Embryonic facial prominence (tissue), 1 donor: ENCODE data around the gene CATSPERB.
"Not testable (repeated sequence)": the region's sequence is repeated elsewhere in the genome, so short reads cannot be mapped to it uniquely, and the experiment has no call there.

Source experiments
- DNase-seq: peaks from one replicate; pipeline ENCODE4 v3.0.0-alpha.2; 2016; ENCODE audit errors: extremely low spot score

Gene CATSPERB

DNA sequence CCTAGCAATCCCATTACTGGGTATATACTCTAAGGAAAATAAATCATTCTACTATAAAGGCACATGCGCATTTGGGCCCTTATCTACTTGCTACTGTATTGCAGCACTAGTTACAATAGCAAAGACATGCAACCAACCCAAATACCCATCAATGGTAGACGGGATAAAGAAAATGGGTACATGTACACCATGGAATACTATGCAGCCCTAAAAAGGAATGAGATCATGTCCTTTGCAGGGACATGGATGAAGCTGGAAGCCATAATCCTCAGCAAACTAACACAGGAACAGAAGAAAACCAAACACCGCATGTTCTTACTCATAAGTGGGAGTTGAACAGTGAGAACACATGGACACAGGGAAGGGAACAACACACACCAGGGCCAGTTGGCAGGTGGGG, 54.2 kb downstream of the CATSPERB start:
- not testable (repeated sequence) for DNase-seq

DNA sequence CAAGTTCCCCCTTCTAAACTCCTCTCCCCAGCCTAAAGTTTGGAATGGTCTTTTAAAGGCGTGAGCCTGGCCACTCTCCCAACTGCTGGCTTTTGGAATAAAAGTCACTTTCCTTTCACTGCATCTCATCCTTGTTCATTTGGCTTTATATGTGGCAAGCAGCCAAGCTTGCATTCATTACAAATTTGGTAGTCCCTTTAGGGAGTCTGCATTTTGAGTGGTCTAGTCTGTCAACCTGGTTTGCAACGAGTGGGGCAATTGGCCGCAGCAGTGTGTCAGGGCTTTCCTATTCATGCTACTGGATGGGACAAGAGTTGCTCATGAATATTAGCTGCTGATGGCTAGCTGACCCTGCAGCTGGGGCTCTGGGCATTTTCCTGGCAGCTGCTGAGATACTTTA, 57.0 kb downstream of the CATSPERB start:
- DNase-seq, result no peak

DNA sequence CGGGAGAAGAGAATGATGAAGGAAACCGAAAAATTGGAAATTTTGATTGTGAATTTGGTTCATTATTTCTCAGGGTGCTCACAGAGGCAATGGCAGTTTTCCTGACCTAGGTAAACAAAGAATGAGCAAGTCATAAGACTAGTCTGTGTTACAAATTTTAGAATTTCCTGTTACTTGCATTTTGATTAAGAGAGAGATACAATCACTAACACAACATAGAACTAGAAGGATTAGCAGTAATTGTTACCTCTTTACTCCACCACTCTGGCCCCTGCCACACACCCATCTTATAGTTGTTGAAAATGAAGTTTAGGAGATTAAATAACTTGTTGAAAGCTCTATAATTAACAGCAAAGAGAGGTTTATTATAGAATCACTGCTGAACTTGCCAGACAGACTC, 62.0 kb downstream of the CATSPERB start:
- DNase-seq, result no peak

DNA sequence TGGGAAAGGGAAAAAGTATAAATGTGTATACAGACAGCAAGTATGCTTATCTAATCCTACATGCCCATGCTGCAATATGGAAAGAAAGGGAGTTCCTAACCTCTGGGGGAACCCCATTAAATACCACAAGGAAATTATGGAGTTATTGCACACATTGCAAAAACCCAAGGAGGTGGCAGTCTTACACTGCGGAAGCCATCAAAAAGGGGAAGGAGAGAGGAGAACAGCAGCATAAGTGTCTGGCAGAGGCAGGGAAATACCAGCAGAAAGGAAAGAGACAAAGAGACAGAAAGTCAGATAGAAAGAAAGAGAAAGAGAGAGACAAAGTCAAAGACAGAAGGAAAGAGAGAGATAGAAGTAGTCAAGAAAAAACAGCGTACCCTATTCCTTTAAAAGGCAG, 64.8 kb downstream of the CATSPERB start:
- DNase-seq, result not testable (repeated sequence)

DNA sequence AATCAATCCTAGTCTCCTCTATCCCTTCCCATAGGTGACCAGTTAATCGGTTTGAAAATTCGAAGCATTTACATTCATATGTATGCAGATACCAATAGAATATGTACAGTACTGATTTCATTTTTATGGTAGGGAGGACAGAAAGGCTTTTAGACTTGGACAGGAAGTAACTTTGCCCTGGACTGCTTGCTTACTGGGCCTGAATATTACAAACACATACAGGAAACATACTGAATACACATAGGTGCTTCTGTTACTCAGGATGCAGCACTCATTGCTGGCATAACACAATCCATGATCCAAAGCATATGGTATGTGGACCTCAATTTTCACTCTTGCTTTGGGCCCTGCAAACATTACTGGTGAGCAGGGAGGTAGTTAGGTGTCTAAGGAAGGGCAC, 71.1 kb downstream of the CATSPERB start:
- DNase-seq, result no peak

DNA sequence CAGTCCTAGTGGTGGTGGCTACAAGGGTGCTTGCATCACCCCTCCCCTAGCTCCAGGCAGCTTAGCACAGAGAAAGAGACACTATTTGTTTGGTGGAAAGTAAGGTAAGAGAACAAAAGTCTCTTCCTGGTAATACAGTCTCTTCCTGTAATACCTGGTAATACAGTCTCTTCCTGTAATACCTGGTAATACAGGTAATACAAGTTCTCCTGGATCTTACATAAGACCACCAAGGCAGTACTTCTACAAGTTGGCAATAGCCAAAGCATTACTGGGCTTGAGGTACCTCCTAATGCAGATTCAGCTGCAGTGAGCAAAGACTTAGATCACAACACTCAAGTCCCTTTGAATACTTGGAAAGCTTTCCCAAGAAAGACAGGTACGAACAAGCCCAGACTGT, 77.0 kb downstream of the CATSPERB start:
- no peak for DNase-seq

DNA sequence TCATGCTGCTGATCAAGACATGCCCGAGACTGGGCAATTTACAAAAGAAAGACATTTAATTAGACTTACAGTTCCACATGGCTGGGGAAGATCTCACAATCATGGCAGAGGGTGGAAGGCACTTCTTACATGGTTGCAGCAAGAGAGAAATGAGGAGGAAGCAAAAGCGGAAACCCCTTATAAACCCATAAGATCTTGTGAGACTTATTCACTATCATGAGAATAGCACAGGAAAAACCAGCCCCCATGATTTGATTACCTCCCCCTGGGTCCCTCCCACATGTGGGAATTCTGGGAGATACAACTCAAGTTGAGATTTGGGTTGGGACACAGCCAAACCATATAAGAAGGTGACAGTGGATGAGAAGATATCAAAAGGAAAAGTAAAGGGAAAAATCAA, 78.4 kb downstream of the CATSPERB start:
- DNase-seq, result no peak

DNA sequence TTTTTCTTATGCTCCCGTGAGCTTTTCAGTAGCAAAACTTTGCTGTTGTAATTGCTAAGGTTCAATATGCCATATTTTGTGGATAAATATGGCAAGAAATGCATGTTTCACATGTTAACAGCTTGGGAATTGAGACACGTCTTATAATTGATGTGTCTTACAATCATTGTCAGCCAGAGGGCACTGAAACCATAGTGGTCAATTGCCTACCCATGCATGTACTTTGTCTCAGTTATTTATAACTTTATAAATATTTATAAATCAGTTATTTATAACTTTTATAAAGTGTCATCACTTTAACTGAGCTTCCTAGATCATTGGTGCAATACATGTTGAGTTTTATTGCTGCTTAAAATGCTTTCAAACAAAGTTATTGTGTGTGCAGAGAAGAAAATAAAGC, 82.0 kb downstream of the CATSPERB start:
- DNase-seq, result no peak

DNA sequence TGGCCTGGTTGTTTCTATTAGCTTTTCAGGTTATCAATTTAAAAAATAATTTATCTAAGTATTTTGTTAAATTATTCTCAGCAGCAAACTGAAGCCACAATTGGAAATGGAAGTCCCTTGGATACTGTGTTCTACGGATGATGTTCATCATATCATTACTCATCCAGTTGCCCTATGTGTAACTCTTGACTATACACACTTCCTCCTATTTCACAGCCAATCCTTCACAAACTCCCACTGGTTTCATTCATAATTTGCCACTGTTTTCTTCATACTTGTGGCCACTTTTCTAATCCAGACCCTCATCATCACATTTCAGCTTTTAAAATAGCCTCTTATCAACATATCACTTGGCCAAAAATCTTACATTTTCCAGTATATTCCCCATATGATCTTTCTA, 84.0 kb downstream of the CATSPERB start:
- no peak for DNase-seq

DNA sequence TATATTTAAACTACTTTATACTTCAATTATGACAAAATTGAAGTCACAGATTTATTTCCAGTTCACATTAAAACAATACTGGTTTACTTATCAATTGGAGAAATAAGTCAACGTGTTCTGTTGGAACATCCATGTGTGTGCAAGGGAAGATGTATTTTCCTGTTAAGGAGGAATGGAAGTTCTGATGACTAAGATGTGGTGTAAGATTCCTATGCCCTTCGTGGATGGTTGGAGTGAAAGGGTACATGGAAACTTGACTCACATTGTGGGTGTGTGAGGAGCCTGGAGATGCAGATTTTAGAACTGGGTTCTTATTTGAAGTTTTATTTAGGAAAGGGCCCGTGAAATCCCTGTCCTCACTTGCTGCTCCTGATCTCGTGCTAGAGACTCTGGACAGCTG, 95.3 kb downstream of the CATSPERB start:
- DNase-seq, result no peak

DNA sequence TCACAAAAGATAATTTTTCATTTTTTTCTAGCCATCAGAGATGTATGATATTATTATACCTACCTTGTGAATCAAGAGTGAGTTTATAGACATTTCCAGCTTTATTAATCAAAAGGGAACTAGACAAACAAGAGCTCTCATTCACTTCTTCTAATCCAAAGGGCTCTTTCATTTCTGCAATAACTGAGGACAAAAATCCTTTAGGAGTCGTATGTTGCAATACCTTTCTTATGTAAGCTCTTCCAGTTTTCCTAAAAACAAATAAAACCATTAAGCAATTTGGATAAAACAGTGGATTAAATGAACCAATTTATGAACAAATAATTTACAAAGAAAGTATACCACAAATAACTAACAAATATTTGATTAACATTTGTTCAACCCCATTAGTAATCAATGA, 107.1 kb downstream of the CATSPERB start:
- no peak for DNase-seq

DNA sequence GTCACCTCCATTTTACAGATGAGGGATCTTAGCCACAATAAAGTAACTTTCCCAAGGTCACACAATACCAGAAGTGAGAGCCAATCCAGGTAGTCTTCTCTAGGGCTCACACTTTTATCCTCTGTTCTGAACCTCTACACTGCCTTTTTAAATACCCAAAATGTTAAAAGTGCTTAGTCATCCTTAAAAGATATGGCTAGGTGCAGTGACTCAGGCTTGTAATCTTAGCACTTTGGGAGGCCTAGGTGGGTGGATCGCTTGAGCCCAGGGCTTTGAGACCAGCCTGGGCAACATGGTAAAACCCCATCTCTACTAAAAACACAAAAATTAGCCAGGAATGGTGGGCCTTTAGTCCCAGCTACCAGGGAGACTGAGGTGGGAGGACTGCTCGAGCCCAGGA, 117.7 kb downstream of the CATSPERB start:
- DNase-seq, result no peak

DNA sequence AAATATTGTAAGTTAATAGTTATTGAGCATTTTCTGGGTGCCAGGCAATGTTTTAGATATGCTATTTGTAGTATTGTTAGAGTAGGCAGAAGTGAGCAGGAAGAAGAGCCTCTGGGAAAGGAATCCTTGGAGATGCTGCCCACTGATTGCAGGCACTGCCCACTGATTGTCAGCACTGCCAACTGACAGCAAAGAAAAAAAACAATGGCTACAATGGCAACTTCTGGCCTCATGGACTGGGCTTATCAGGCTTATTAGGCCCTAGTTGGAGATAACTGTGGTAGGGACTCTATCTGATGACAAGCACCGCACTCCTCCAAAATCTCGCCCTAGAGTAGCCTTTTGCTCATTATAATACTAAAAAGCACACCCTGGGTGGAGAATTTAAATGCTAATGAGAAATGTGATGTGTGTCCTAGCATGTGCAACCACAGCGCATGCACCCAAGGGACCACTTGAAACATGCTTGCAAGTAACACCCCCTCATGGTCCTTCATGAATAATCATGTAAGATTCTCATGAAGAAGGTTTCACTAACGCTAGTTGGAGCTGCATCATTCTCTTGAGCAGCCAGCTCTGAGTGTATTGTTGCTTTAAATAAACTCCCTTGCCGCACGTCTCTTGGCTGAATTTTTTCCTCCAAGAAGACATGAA, 118.3 kb downstream of the CATSPERB start:
- DNase-seq, result no peak

DNA sequence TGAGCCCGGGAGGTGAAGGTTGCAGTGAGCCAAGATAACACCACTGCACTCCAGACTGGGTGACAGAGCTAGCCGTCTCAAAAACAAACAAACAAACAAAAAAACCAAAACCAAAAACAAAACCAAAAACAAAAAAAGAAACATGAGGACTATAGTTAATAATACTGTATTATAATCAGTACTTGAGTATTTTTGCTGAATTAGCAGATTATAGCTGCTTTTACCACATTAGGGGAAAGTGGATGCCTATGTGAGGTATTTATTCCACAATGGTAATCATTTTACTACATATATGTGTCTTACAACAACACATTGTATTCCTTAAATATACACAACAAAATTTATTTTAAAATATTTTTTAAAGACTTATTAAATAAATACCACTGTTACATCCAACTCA, 120.4 kb downstream of the CATSPERB start:
- no peak for DNase-seq

DNA sequence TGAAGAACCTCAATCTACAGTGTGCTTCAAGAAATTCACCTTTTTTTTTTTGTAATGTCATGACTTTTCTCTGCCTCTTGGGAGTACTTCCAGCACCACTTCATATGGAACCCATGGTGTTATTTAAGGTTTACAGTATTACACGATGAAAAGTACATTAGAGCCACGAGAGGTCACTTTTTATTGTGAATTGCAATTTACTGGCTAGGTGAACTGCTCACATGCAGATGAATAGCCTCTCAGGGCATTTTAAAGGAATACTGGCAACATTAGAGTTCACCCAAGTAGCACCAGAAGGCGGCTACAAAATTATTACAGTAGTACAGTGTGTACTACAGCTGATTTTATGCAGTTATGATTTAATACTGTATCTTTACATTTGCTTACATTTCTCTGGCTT, 122.7 kb downstream of the CATSPERB start:
- DNase-seq, result no peak

DNA sequence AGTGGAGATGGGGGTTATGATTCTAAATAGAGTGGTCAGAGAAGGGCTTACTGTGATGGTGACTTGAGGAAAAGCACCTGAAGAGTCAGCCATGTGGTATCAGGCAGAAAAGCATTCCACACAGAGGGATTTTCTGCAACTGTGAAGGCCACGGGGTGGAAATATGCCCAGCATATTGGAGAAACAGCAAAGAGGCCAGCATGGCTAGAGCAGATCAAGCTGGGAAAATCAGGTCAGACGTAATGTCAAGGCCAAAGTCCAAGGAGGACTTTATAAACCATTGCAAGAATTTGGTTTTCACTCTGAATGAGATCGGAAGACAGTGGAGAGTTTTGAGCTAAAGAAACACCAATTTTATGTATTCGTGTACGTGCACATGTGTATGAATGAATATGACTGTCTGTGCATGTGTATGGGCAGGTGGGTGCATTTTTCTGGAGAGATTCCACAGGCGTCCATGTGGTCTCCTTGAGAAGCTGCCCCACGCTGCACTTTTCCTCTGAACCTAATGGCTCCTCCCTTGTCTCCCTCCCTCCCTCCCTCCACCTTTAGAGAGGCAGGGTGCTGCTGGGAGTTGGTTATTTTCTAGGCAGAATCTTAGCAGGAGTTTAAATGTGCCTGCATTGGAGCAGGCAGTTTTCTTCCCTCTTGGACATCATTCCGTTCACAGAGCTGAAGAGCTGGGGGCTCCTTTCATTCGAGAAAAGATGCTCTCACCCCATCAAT, 124.4 kb downstream of the CATSPERB start:
- DNase-seq, result no peak

DNA sequence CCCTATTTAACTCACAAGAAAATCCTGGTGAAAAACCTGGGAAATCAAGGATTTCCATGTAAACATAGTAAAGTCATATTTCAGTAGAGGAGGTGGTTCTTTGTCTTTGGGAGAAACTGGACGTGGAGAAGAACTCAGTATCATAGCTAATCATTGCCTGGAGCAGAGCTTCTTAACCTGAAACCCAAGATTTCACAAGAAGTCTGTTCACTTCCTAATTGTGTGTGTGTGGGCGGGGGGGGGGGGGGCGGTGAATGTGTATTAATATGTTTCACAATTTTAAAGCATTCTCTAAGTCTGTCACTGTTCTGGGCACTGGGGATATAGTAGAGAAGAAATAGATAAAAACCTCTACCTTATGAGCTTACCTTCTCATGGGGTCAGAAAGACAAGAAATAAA, 125.0 kb downstream of the CATSPERB start:
- DNase-seq, result no peak

DNA sequence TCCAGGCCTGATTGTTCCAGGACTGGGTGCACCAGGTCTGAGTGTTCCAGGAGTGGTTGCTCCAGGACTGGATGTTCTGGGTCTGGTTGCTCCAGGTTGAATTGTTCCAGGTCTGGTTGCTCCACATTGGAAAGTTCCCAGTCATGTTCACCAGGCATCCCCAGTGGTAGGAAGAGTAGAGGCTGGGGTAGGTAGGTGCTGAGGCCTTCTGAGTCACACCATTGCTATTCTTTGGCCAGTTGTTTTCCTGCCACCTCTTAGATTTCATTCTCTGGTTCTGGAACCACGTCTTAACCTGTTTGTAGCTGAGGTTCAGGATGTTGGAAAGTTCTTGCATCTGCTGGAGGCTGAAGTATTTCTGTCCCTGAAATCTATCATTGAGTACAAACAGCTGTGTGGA, 127.3 kb downstream of the CATSPERB start:
- DNase-seq, result not testable (repeated sequence)

DNA sequence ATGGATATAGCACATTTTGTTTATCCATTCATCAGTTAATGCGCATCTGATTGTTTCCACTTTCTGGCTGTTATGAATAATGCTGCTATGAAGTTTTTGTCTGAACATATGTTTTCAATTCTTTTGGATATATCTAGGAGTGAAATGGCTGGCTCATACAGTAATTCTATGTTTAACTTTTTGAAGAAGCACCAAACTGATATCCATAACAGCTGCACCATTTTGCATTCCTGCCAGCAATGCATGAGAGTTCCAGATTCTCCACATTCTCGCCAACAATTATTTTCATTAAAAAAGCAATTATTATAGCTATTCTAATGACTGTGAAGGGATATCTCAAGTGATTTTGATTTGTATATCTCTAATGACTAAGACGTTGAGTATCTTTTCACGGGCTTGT, 131.9 kb downstream of the CATSPERB start:
- DNase-seq, result no peak

DNA sequence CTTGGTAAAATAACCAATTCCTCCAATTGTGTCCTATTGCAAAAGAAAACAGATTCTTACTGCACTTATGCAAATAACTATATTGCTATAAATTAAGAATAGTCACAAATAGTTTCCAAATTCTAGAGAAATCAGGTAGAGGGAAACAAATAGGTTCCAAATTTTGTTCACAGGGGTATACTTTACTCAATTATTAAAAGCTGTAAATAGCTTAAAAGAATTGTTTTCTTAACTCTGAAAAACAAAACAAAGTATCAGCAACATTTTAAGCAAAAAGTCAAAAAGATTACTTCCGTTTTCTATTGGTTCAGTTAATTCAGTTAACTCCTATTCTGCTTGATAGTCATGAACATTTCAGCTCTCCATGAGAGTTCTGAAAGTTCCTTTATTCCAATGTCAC, 136.2 kb downstream of the CATSPERB start:
- DNase-seq, result no peak

DNA sequence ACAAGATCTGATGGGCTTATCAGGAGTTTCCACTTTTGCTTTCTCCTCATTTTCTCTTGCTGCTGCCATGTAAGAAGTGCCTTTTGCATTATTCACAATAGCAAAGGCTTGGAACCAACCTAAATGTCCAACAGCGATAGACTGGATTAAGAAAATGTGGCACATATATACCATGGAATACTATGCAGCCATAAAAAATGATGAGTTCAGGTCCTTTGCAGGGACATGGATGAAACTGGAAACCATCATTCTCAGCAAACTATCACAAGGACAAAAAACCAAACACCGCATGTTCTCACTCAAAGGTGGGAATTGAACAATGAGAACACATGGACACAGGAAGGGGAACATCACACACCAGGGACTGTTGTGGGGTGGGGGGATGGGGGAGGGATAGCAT, 137.9 kb downstream of the CATSPERB start:
- DNase-seq, result not testable (repeated sequence)

DNA sequence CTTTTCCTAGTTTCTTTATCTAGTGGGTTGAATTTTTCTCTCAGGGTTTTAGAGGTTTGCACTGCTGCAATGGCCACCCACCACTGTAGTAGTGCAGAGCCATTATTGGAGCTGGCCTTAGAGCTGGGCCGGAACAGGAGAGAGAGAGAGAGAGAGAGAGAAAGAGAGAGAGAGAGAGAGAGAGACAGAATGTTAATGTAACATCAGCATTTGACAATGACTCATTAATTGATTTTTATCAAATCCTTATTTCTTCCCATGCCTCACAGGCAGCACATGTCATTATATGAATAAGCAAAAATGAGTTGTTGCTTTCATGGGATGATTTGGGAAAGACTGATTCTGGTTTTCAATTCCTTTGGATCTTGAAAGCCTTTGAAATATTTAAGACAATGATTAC, 145.5 kb downstream of the CATSPERB start:
- no peak for DNase-seq

DNA sequence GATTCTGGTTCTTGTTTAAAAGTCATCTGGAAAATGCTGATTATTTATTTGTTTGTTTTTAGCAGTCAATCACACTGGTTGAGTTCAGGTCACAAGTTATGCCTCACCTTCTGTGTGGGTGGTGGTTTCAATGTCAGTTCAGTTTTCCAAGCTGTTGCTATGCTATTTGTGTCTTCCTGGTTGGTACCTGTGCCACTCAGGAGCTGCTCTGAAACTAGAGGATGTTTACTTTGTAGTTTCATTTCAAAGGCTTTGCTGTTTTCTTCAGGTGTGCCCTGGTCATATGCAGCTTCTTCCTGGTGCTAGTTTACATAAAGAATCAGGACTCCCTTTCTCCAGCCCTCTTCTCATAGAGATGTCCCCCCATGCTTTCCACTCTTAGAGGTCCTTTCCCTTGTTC, 146.0 kb downstream of the CATSPERB start:
- DNase-seq, result no peak

DNA sequence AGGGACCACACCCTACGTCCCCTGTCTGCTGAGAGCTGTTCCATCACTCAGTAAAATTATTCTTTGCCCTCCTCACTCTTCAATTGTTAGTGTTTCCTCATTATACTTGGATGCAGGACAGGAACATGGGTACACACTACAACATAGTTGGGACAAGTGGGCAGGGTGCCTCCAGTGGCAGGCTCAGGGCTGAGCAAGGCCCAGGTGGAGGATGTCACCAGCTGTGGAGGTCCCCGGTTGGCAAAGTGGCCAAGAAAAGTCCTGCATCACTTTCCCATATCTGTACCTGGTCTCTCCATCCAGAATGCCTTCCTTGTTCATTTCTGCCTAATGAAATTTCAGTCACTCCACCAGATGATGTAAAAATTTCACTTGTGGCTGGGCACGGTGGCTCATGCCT, 149.1 kb downstream of the CATSPERB start:
- no peak for DNase-seq
